IMR-90 (cell line): ENCODE results near the gene TCF4. TPM values are rescaled to one million over a fixed set of nuclear protein-coding genes. Genes with fewer than 3 reads are reported as not detected.

Experiments
- ATAC-seq: fragments of 200-7000 bp; cut with Tn5 transposase; 2 replicates; pipeline ENCODE4 v1.9.1; 2020; ENCODE audit warnings: low read depth, mild to moderate bottlenecking, moderate library complexity
- BruUV-seq: library from RNA; stranded (reverse); fragments of 400-500 nt; replicated peaks from 2 replicates; lab custom pipeline; 2021; lab: Mats Ljungman, UMichigan
- CTCF ChIA-PET: fragments of 300-600 bp; formaldehyde crosslinking; extraction: SDS; loops from one replicate; lab custom pipeline; 2021; ENCODE audit warnings: antibody characterized with exemption; lab: Yijun Ruan, JAX
- POLR2A ChIA-PET: fragments of 300-600 bp; sonication (Branson Sonifier 250); formaldehyde crosslinking; loops from one replicate; lab custom pipeline; 2022; ENCODE audit warnings: antibody characterized with exemption; ENCODE audit not compliant: unreplicated experiment; lab: Charles Lee
- DNase-seq: peaks from one replicate; pipeline ENCODE4 v3.0.0; 2013
- H2AFZ ChIP-seq: replicated peaks from 2 replicates; pipeline ENCODE3; 2013; ENCODE audit warnings: low read length, mild to moderate bottlenecking; ENCODE audit not compliant: poor library complexity
- H2AK5ac ChIP-seq: 2 replicates; pipeline ENCODE4 v1.6.1; 2013; ENCODE audit warnings: low read depth, low read length, inconsistent platforms
- H2AK9ac ChIP-seq: replicated peaks from 2 replicates; pipeline ENCODE3; 2013; ENCODE audit warnings: mild to moderate bottlenecking, low read depth, low read length, moderate library complexity; ENCODE audit not compliant: poor library complexity
- H2BK120ac ChIP-seq: 2 replicates; pipeline ENCODE4 v1.6.1; 2013; ENCODE audit warnings: low read depth, low read length, inconsistent platforms
- H2BK15ac ChIP-seq: 3 replicates; pipeline ENCODE4 v1.6.1; 2013; ENCODE audit warnings: low read depth, low read length, inconsistent platforms
- H2BK20ac ChIP-seq: 2 replicates; pipeline ENCODE4 v1.6.1; 2013; ENCODE audit warnings: low read depth, mild to moderate bottlenecking, inconsistent platforms, low read length, moderate library complexity
- H2BK5ac ChIP-seq: 2 replicates; pipeline ENCODE4 v1.6.1; 2013; ENCODE audit warnings: mild to moderate bottlenecking, low read depth, low read length, inconsistent platforms; ENCODE audit not compliant: poor library complexity, severe bottlenecking
- H3K14ac ChIP-seq: replicated peaks from 2 replicates; pipeline ENCODE4 v1.6.1; 2013; ENCODE audit warnings: low read depth, low read length, inconsistent platforms
- H3K18ac ChIP-seq: 2 replicates; pipeline ENCODE4 v1.6.1; 2013; ENCODE audit warnings: low read depth, low read length, control low read depth
- H3K23ac ChIP-seq: 2 replicates; pipeline ENCODE4 v1.6.1; 2013; ENCODE audit warnings: low read depth, low read length, inconsistent platforms
- H3K27ac ChIP-seq: 2 replicates; pipeline ENCODE4 v1.5.1; 2013; ENCODE audit warnings: mild to moderate bottlenecking, control low read depth, low read length; ENCODE audit not compliant: insufficient read depth
- H3K27me3 ChIP-seq: 2 replicates; pipeline ENCODE4 v1.6.1; 2013; ENCODE audit warnings: low read length; ENCODE audit not compliant: control insufficient read depth, insufficient read depth
- H3K36me3 ChIP-seq: 2 replicates; pipeline ENCODE4 v1.6.1; 2013; ENCODE audit warnings: low read length, mixed read lengths; ENCODE audit not compliant: control insufficient read depth, insufficient read depth
- H3K4ac ChIP-seq: 2 replicates; pipeline ENCODE4 v1.6.1; 2013; ENCODE audit warnings: low read depth, low read length, inconsistent platforms
- H3K4me1 ChIP-seq: 2 replicates; pipeline ENCODE4 v1.6.1; 2013; ENCODE audit warnings: low read length, mixed read lengths; ENCODE audit not compliant: control insufficient read depth, insufficient read depth
- H3K4me2 ChIP-seq: 2 replicates; pipeline ENCODE4 v1.6.1; 2013; ENCODE audit warnings: low read depth, mild to moderate bottlenecking, control low read depth, low read length, moderate library complexity
- H3K4me3 ChIP-seq: 2 replicates; pipeline ENCODE4 v1.5.1; 2013; ENCODE audit warnings: low read depth, mild to moderate bottlenecking, control low read depth, low read length, moderate library complexity; ENCODE audit not compliant: insufficient read depth
- H3K56ac ChIP-seq: 2 replicates; pipeline ENCODE4 v1.6.1; 2013; ENCODE audit warnings: low read length, inconsistent platforms; ENCODE audit not compliant: insufficient read depth; ENCODE audit errors: extremely low read depth
- H3K79me1 ChIP-seq, 2 experiments: 2 replicates each; pipeline ENCODE4 v1.6.1; 2013; ENCODE audit warnings: low read length in 2 of 2, inconsistent platforms in 1 of 2, low read depth in 1 of 2
- H3K9ac ChIP-seq: 2 replicates; pipeline ENCODE4 v1.6.1; 2013; ENCODE audit warnings: low read depth, low read length, control low read depth
- H3K9me1 ChIP-seq: 2 replicates; pipeline ENCODE4 v1.6.1; 2013; ENCODE audit warnings: low read length, inconsistent platforms; ENCODE audit not compliant: insufficient read depth
- H3K9me3 ChIP-seq: 2 replicates; pipeline ENCODE4 v1.6.1; 2013; ENCODE audit warnings: low read length; ENCODE audit not compliant: control insufficient read depth, insufficient read depth
- H4K20me1 ChIP-seq: 2 replicates; pipeline ENCODE4 v1.6.1; 2013; ENCODE audit warnings: low read length, inconsistent platforms; ENCODE audit not compliant: insufficient read depth
- H4K5ac ChIP-seq: 2 replicates; pipeline ENCODE4 v1.6.1; 2013; ENCODE audit warnings: mild to moderate bottlenecking, low read depth, low read length, control low read depth
- H4K8ac ChIP-seq, 2 experiments: 2 replicates each; pipeline ENCODE4 v1.6.1; 2013; ENCODE audit warnings: low read depth in 2 of 2, low read length in 2 of 2, control low read depth in 1 of 2, inconsistent platforms in 1 of 2
- H4K91ac ChIP-seq: 2 replicates; pipeline ENCODE4 v1.6.1; 2013; ENCODE audit warnings: low read depth, low read length, inconsistent platforms; ENCODE audit not compliant: insufficient read depth
- CEBPB ChIP-seq: IDR thresholded peaks from 2 replicates; pipeline ENCODE4 v1.6.1; 2012; ENCODE audit warnings: low read depth, low read length, improper control_type of control experiment
- CHD1 ChIP-seq: IDR thresholded peaks from 2 replicates; pipeline ENCODE4 v1.6.1; 2012; ENCODE audit warnings: low read depth, low read length, improper control_type of control experiment
- CTCF ChIP-seq: conservative IDR thresholded peaks from 2 replicates; pipeline ENCODE4 v1.5.1; 2012; ENCODE audit warnings: mild to moderate bottlenecking, low read depth, low read length, improper control_type of control experiment
- MAFK ChIP-seq: IDR thresholded peaks from 2 replicates; pipeline ENCODE4 v1.6.1; 2012; ENCODE audit warnings: low read depth, low read length, improper control_type of control experiment
- MAZ ChIP-seq: IDR thresholded peaks from 2 replicates; pipeline ENCODE4 v1.6.1; 2012; ENCODE audit warnings: low read depth, mild to moderate bottlenecking, low read length, improper control_type of control experiment, moderate library complexity, borderline replicate concordance
- MXI1 ChIP-seq: IDR thresholded peaks from 2 replicates; pipeline ENCODE4 v1.6.1; 2012; ENCODE audit warnings: low read depth, mild to moderate bottlenecking, low read length, moderate library complexity, borderline replicate concordance
- NFE2L2 ChIP-seq: fragments of 150-350 bp; IDR thresholded peaks from 2 replicates; pipeline ENCODE4 v1.6.1; 2016; ENCODE audit warnings: low read depth, mild to moderate bottlenecking, low read length
- POLR2A ChIP-seq: IDR thresholded peaks from 2 replicates; pipeline ENCODE4 v1.6.1; 2012; ENCODE audit warnings: mild to moderate bottlenecking, low read depth, low read length
- RAD21 ChIP-seq: IDR thresholded peaks from 2 replicates; pipeline ENCODE4 v1.6.1; 2012; ENCODE audit warnings: low read length, improper control_type of control experiment
- RCOR1 ChIP-seq: IDR thresholded peaks from 2 replicates; pipeline ENCODE4 v1.6.1; 2012; ENCODE audit warnings: mild to moderate bottlenecking, low read length, improper control_type of control experiment; ENCODE audit not compliant: insufficient replicate concordance
- SMC3 ChIP-seq: fragments of 150-350 bp; IDR thresholded peaks from 2 replicates; pipeline ENCODE4 v1.6.1; 2016; ENCODE audit warnings: low read depth, mild to moderate bottlenecking, antibody characterized with exemption, low read length, moderate library complexity
- WGBS, 2 experiments: methylation state at CpG; one replicate each; pipeline versions ENCODE4 v1.1.5 to v1.1.7; 2013; ENCODE audit warnings: missing lambda C conversion rate in 2 of 2; ENCODE audit not compliant: insufficient read length in 1 of 2; ENCODE audit errors: extremely low coverage in 2 of 2; 5-methylcytosine and 5-hydroxymethylcytosine counted together
- dilution Hi-C: fragments of 300-500 bp; cut with HindIII; formaldehyde crosslinking; loops from one replicate; pipeline ENCODE4 v1.14.3; 2018; ENCODE audit warnings: low sequenced_read_pairs; ENCODE audit not compliant: unreplicated experiment
- in situ Hi-C: fragments of 300-500 bp; cut with MboI; formaldehyde crosslinking; loops from 3 replicates; pipeline ENCODE4 v1.14.3; 2019; ENCODE audit warnings: low sequenced_read_pairs, inconsistent platforms, mixed read lengths
- intact Hi-C: fragments of 100-400 bp; cut with micrococcal nuclease; formaldehyde crosslinking; loops from 2 replicates; pipeline ENCODE4 v1.10.0; 2022
- polyA plus RNA-seq, 3 experiments: library from polyadenylated mRNA; depleted of rRNA; stranded (reverse); fragments of >200 nt; gene quantifications; 2 replicates each; pipeline ENCODE4 v1.2.3, GENCODE V29; 2012; ENCODE audit warnings: low replicate concordance in 1 of 3
- total RNA-seq: library from RNA; depleted of rRNA; stranded (reverse); fragments of >200 nt; gene quantifications from 2 replicates; pipeline ENCODE4 v1.2.3, GENCODE V29; 2012

TCF4 gene
- total and polyA plus RNA-seq, 2 of the 4 experiments (the other 2 are of a cell fraction) = 30.0 to 87.1 TPM

GRCh38 chr18:55375930-55376329 lies 212.1 kb downstream of the TCF4 start:
- no peak overlapping the region for H2BK15ac ChIP-seq
- H3K56ac ChIP-seq = no peak overlapping the region
- H3K36me3 ChIP-seq = peaks cover 2% of the 10 kb centered on the region; the same call in 1 of the 2 replicates
- TF ChIP-seq CTCF (no peak), RCOR1 (no peak), MAZ (no peak), NFE2L2 (no peak), POLR2A (no peak), CEBPB (no peak), SMC3 (no peak), CHD1 (no peak), MXI1 (no peak), RAD21 (no peak), MAFK (no peak)
- H3K27me3 ChIP-seq = no peaks in the 10 kb centered on the region
- H3K79me1 ChIP-seq = peaks cover 43 to 63% of the 10 kb centered on the region in 2 experiments
- H3K18ac ChIP-seq = no peak overlapping the region
- H2BK5ac ChIP-seq = no peak overlapping the region
- no peak overlapping the region for H3K4me3 ChIP-seq
- no peak overlapping the region for H3K9ac ChIP-seq
- H3K4me1 ChIP-seq = no peaks in the 10 kb centered on the region; the same call in 1 of the 2 replicates
- DNase-seq = no peak
- no peak overlapping the region for H2AK5ac ChIP-seq
- H4K5ac ChIP-seq = no peak overlapping the region
- peaks cover 4% of the 10 kb centered on the region for H3K9me3 ChIP-seq
- no peak overlapping the region for H3K23ac ChIP-seq
- H3K4ac ChIP-seq = no peak overlapping the region
- peaks cover 12% of the 10 kb centered on the region; the same call in 1 of the 2 replicates for H4K20me1 ChIP-seq
- no peak overlapping the region for H2BK20ac ChIP-seq
- no CpG with 5 or more reads among the region's 5 CpGs for WGBS, 2 experiments
- no TSS peak for BruUV-seq
- no peaks in the 10 kb centered on the region; the same call in 1 of the 2 replicates for H3K9me1 ChIP-seq
- CTCF ChIA-PET = no interaction called here
- dilution Hi-C loops (no loop called here), intact Hi-C loops (no loop called here), in situ Hi-C loops (no loop called here)
- H3K14ac ChIP-seq = no peak overlapping the region
- H4K91ac ChIP-seq = no peak overlapping the region
- H2AFZ ChIP-seq = no peak overlapping the region
- no peak for ATAC-seq
- H2AK9ac ChIP-seq = no peak overlapping the region
- H3K27ac ChIP-seq = no peak overlapping the region
- H4K8ac ChIP-seq = no peak overlapping the region
- H2BK120ac ChIP-seq = no peak overlapping the region
- POLR2A ChIA-PET = no interaction called here
- no peak overlapping the region for H3K4me2 ChIP-seq
